Islet of Langerhans (tissue), 1 donor: Measurements from ENCODE around the gene ZNF587B.
"Not testable (repeated sequence)": the region's sequence is repeated elsewhere in the genome, so short reads cannot be mapped to it uniquely, and the experiment has no call there.

Experiments
- FAIRE-seq: peaks from one replicate; lab custom pipeline; 2011; peaks lifted over from hg19 to GRCh38; lab: Jason Lieb, UNC

The ZNF587B gene

GRCh38 chr19:57819475-57820148, 10.5 kb upstream of the ZNF587B start:
- FAIRE-seq = no peak

- FAIRE-seq = no peak
These were observed 9.5 kb upstream of the ZNF587B start for GRCh38 chr19:57820599-57820998.

- FAIRE-seq = not testable (repeated sequence)
These were observed 9.0 kb upstream of the ZNF587B start for GRCh38 chr19:57821095-57821494.

GRCh38 chr19:57821501-57821900, 8.6 kb upstream of the ZNF587B start:
- not testable (repeated sequence) for FAIRE-seq

- FAIRE-seq = not testable (repeated sequence)
These were observed 6.9 kb upstream of the ZNF587B start for GRCh38 chr19:57823155-57823554.

GRCh38 chr19:57823608-57824007, 6.5 kb upstream of the ZNF587B start:
- FAIRE-seq = not testable (repeated sequence)

- no peak for FAIRE-seq
These were observed 4.6 kb upstream of the ZNF587B start for GRCh38 chr19:57825511-57825910.

GRCh38 chr19:57829316-57829715, 783 bp upstream of the ZNF587B start:
- FAIRE-seq = no peak

- not testable (repeated sequence) for FAIRE-seq
These were observed 6.9 kb downstream of the ZNF587B start for GRCh38 chr19:57836991-57837390.

GRCh38 chr19:57838622-57839191, 8.6 kb downstream of the ZNF587B start:
- not testable (repeated sequence) for FAIRE-seq

GRCh38 chr19:57841122-57841763, 11.1 kb downstream of the ZNF587B start:
- FAIRE-seq = no peak

GRCh38 chr19:57847164-57847563, 17.1 kb downstream of the ZNF587B start:
- not testable (repeated sequence) for FAIRE-seq

- not testable (repeated sequence) for FAIRE-seq
These were observed 19.1 kb downstream of the ZNF587B start for GRCh38 chr19:57849162-57849665.

GRCh38 chr19:57849666-57850473, 19.8 kb downstream of the ZNF587B start, which contains the start of gene ZNF587:
ZNF587 (plus strand) TSS chr19:57849859; CDS start chr19:57850039, 180 bp downstream.
- FAIRE-seq = peak; percentile 90

- no peak for FAIRE-seq
These were observed 20.5 kb downstream of the ZNF587B start for GRCh38 chr19:57850553-57851017.

GRCh38 chr19:57851812-57852603, 21.9 kb downstream of the ZNF587B start:
- not testable (repeated sequence) for FAIRE-seq

- FAIRE-seq = not testable (repeated sequence)
These were observed 24.0 kb downstream of the ZNF587B start for GRCh38 chr19:57854117-57854516.

- FAIRE-seq = not testable (repeated sequence)
These were observed 32.3 kb downstream of the ZNF587B start for GRCh38 chr19:57862351-57862750.

- no peak for FAIRE-seq
These were observed 37.9 kb downstream of the ZNF587B start for GRCh38 chr19:57867868-57868492.

- FAIRE-seq = not testable (repeated sequence)
These were observed 39.6 kb downstream of the ZNF587B start for GRCh38 chr19:57869655-57870054.

GRCh38 chr19:57870225-57870624, 40.1 kb downstream of the ZNF587B start:
- no peak for FAIRE-seq
